T-cell (primary cell): ENCODE results near the gene SLC23A2. TPM values are rescaled to one million over a fixed set of nuclear protein-coding genes. Genes with fewer than 3 reads are reported as not detected.

Source experiments
- ATAC-seq, 4 experiments: fragments of 200-7000 bp in 3 of 4; fragments of 150-1000 bp in 1 of 4; cut with Tn5 transposase; replicated peaks in 1 of 4; 1 replicate in 3 of 4; 2 replicates in 1 of 4; pipeline ENCODE4 v1.10.0; 2021; ENCODE audit warnings: moderate library complexity in 3 of 4, mild to moderate bottlenecking in 2 of 4, moderate number of reproducible peaks in 1 of 4
- CTCF ChIA-PET, 2 donors: fragments of 300-600 bp; sonication (Branson Sonifier 250); formaldehyde crosslinking; loops; one replicate each; lab custom pipeline; 2022; ENCODE audit warnings: antibody characterized with exemption in 2 of 2; lab: Charles Lee
- POLR2A ChIA-PET, 2 donors: fragments of 300-600 bp; sonication (Branson Sonifier 250); formaldehyde crosslinking; loops; one replicate each; lab custom pipeline; 2022; ENCODE audit warnings: antibody characterized with exemption in 2 of 2; lab: Charles Lee
- DNase-seq, 35 experiments: peaks; one replicate each; pipeline versions ENCODE4 v3.0.0 to v3.0.0-alpha.2; 2013 to 2023
- H3K27ac ChIP-seq: one replicate; pipeline ENCODE4 v1.5.1; 2013; ENCODE audit warnings: low read length
- H3K27me3 ChIP-seq, 2 experiments: replicated peaks in 1 of 2; 1 replicate in 1 of 2; 2 replicates in 1 of 2; pipeline versions ENCODE4 v1.6.1 to v1.7.0; 2013; ENCODE audit warnings: low read length in 1 of 2, mixed read lengths in 1 of 2; ENCODE audit not compliant: control insufficient read depth in 2 of 2, insufficient read depth in 2 of 2; ENCODE audit errors: extremely low read depth in 1 of 2
- H3K36me3 ChIP-seq, 2 donors: 1 replicate in 1 of 2; 2 replicates in 1 of 2; pipeline versions ENCODE4 v1.6.1 to v1.7.0; 2013; ENCODE audit warnings: low read length in 1 of 2; ENCODE audit not compliant: control insufficient read depth in 2 of 2, insufficient read depth in 1 of 2; ENCODE audit errors: extremely low read depth in 1 of 2
- H3K4me1 ChIP-seq, 2 experiments: 1 replicate in 1 of 2; 2 replicates in 1 of 2; pipeline versions ENCODE4 v1.6.1 to v1.7.0; 2013; ENCODE audit warnings: low read length in 2 of 2, mixed read lengths in 1 of 2; ENCODE audit not compliant: insufficient read depth in 2 of 2, control insufficient read depth in 1 of 2; ENCODE audit errors: extremely low read depth in 1 of 2
- H3K4me3 ChIP-seq, 2 donors: 1 replicate in 1 of 2; 2 replicates in 1 of 2; pipeline versions ENCODE4 v1.5.1 to v1.7.0; 2013; ENCODE audit warnings: mild to moderate bottlenecking in 2 of 2, low read length in 1 of 2, moderate library complexity in 1 of 2; ENCODE audit not compliant: control insufficient read depth in 1 of 2; ENCODE audit errors: extremely low read depth in 1 of 2
- H3K9me3 ChIP-seq: 2 replicates; pipeline ENCODE4 v1.7.0; 2013
- H3K27ac Mint-ChIP-seq, 2 donors: one replicate each; pipeline ENCODE4 v1.8.0; 2020 to 2021; ENCODE audit warnings: mild to moderate bottlenecking in 2 of 2, mixed read lengths in 2 of 2
- H3K27me3 Mint-ChIP-seq, 2 donors: one replicate each; pipeline ENCODE4 v1.8.0; 2021 to 2022; ENCODE audit warnings: mixed read lengths in 2 of 2
- H3K36me3 Mint-ChIP-seq: one replicate; pipeline ENCODE4 v1.8.0; 2021; ENCODE audit warnings: mixed read lengths
- H3K4me1 Mint-ChIP-seq, 3 donors: one replicate each; pipeline ENCODE4 v1.8.0; 2020 to 2022; ENCODE audit warnings: mixed read lengths in 3 of 3, mild to moderate bottlenecking in 1 of 3
- H3K4me3 Mint-ChIP-seq, 3 donors: one replicate each; pipeline ENCODE4 v1.8.0; 2020 to 2022; ENCODE audit warnings: mild to moderate bottlenecking in 3 of 3, mixed read lengths in 3 of 3, moderate library complexity in 3 of 3
- H3K9me3 Mint-ChIP-seq, 3 donors: one replicate each; pipeline ENCODE4 v1.8.0; 2020 to 2022; ENCODE audit warnings: mixed read lengths in 3 of 3
- WGBS: methylation state at CpG from one replicate; pipeline ENCODE4 v1.1.5; 2013; ENCODE audit warnings: missing lambda C conversion rate; ENCODE audit not compliant: insufficient coverage; 5-methylcytosine and 5-hydroxymethylcytosine counted together
- total RNA-seq, 35 experiments: library from RNA in 6 of 35; stranded (reverse) in 6 of 35; fragments of 120-200 nt in 1 of 35; gene quantifications; one replicate each; pipeline versions ENCODE4 v1.2.1 to v1.2.4 and lab custom pipeline; 2013 to 2026

The SLC23A2 gene
- total RNA-seq, 5 donors from 2014 or later (not counting 1 experiment from before 2014, with no cell fraction given) = 17.7 to 22.9 (median 20.9) TPM

DNA sequence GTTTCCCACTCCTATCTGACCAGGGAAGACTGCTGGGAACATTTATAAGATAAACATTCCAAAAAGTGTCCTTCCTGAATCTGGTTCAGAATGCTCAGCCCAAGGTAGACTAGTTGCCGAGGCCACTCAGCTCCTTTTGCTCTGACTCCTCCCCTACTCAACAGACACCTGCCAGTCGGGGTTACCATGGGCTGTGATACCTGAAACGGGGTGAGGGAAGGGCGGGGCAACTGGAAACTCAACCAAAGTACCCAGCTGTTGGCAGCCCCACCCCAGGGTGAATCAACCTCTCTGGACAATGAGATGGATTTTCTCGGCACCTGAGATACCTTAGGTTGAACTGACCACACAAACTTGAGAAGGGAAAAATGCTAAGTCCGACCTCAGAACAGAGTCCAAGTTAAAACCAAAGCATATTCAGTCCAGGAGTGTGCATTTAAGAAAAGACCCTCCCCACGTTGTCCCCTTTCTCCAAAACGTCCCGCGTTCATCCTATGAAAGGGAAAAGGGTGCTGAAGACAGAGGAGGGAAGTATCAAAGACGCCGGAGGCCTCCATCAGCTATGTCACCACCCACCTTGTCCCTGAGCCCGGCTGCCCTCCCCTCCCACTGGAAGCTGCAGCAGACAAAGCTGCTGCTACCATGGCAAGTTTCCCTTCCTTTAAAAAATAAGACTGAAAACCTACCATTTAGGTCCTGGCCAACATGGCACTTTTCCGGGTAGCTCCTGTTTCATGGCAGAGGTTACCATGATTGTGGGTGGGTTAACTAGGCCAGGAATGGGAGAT is 100.1 kb downstream of the SLC23A2 start:
- ATAC-seq (no peak), DNase-seq (no peak)
- ChIA-PET POLR2A (no interaction called here), CTCF (no interaction called here)
- Histone ChIP-seq H3K27ac (no peak overlapping the region), H3K27me3 (no peaks in the 10 kb centered on the region), H3K9me3 (no peaks in the 10 kb centered on the region), H3K4me1 (no peaks in the 10 kb centered on the region), H3K36me3 (peaks cover 15 to 36% of the 10 kb centered on the region in 2 donors), H3K4me3 (no peak overlapping the region)
- no peak overlapping the region for H3K4me3 Mint-ChIP-seq
- no peak overlapping the region for H3K27ac Mint-ChIP-seq
- H3K36me3 Mint-ChIP-seq = peaks cover 63% of the 10 kb centered on the region
- 92% methylated on average over 5 of the region's 14 CpGs for WGBS
- H3K9me3 Mint-ChIP-seq = no peaks in the 10 kb centered on the region
- H3K27me3 Mint-ChIP-seq = no peaks in the 10 kb centered on the region
- H3K4me1 Mint-ChIP-seq = peaks cover 2 to 5% (median 2%) of the 10 kb centered on the region in 3 donors

DNA sequence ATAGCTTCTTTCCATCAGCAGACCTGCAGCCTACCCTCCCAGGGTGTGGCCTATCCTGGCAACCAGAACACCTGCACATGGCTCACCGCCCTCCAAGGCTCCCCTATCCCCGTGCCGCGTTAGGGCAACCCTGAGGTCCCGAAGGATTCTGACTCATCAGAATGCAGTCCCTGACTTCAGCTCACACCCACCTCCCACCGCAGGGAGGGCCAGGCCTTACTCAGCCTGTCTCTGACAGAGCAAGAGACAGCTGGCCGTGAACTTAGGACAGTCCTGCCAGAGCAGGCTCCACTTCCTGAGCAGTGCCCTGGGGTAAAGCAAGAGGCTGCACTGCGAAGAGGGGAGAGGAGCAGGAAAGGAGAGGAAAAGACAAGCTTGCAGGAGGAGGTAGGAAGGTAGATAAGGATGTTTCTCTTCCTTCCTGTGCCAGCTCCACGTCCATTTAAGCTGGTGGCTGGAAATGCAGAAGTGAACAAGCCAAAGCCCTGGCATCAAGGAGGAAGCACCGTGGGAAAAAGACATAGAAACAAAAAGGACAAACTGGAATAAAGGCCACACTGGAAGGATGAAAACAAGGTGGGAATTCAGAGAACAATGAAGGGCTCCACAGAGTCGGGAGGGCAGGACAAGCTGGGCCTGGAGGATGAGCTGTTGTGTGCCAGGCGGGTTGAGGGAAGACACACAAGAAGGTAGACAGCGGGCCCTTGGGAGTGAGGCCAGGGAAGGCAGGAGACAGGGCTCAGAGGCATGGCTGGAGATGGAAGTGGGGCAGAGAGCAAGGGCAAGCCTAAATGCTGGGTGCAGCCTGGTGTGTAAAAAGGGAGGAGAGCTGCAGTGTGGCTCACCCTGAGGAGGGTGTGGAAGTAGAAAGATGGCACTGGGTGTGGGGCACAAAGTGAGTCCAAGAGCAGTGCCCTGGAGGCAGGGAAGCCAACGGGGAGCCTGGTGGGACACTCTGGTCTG is 102.7 kb downstream of the SLC23A2 start:
- H3K9me3 Mint-ChIP-seq = no peaks in the 10 kb centered on the region
- Histone ChIP-seq H3K27ac (no peak overlapping the region), H3K27me3 (no peaks in the 10 kb centered on the region), H3K9me3 (no peaks in the 10 kb centered on the region), H3K4me3 (no peak overlapping the region), H3K36me3 (peaks cover 20 to 36% of the 10 kb centered on the region in 2 donors), H3K4me1 (no peaks in the 10 kb centered on the region)
- ChIA-PET POLR2A (interaction anchor here in 1 of 2 donors (0.5 kb wide), 1 partner anchor 210 kb away, joined by 6 read pairs; no protein-coding TSS in a partner anchor), CTCF (interaction anchor here in 1 of 2 donors (0.5 kb wide), 1 partner anchor 162 kb away, joined by 5 read pairs; no protein-coding TSS in a partner anchor)
- DNase-seq (no peak), ATAC-seq (no peak)
- no peaks in the 10 kb centered on the region for H3K27me3 Mint-ChIP-seq
- H3K36me3 Mint-ChIP-seq = peaks cover 49% of the 10 kb centered on the region
- H3K27ac Mint-ChIP-seq = no peak overlapping the region
- 96% methylated on average over 14 of the region's 14 CpGs for WGBS
- H3K4me1 Mint-ChIP-seq = peaks cover 0 to 6% (median 5%) of the 10 kb centered on the region in 3 donors
- H3K4me3 Mint-ChIP-seq = no peak overlapping the region

DNA sequence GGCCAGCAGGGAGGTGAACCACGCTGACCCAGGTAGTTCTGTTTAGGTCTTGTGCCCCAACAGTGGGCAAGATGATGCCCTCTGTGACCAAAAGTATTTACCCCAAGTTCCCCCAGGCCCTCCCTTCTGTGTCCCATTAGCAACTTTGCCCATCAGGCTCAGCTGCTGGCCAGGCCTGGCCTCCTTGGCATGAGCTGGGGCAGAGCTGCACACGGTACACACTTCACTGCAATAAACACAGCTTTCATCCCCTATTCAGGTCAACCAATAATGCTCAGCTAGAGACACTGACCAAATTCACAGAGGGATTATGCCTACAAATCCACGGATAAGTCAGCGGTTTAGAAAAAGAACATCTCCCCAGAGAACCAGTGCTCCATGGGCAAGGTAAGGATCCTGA is 103.7 kb downstream of the SLC23A2 start:
- CTCF ChIA-PET = no interaction called here
- Histone ChIP-seq H3K9me3 (no peaks in the 10 kb centered on the region), H3K4me1 (no peaks in the 10 kb centered on the region), H3K4me3 (no peak overlapping the region), H3K27me3 (no peaks in the 10 kb centered on the region), H3K27ac (no peak overlapping the region), H3K36me3 (peaks cover 19 to 34% of the 10 kb centered on the region in 2 donors)
- 91% methylated on average over 4 of the region's 4 CpGs for WGBS
- POLR2A ChIA-PET = no interaction called here
- Mint-ChIP-seq H3K4me3 (no peak overlapping the region), H3K27me3 (no peaks in the 10 kb centered on the region), H3K36me3 (peaks cover 52% of the 10 kb centered on the region), H3K27ac (no peak overlapping the region), H3K4me1 (peaks cover 0 to 6% (median 5%) of the 10 kb centered on the region in 3 donors), H3K9me3 (no peaks in the 10 kb centered on the region)
- no peak for DNase-seq
- no peak for ATAC-seq

DNA sequence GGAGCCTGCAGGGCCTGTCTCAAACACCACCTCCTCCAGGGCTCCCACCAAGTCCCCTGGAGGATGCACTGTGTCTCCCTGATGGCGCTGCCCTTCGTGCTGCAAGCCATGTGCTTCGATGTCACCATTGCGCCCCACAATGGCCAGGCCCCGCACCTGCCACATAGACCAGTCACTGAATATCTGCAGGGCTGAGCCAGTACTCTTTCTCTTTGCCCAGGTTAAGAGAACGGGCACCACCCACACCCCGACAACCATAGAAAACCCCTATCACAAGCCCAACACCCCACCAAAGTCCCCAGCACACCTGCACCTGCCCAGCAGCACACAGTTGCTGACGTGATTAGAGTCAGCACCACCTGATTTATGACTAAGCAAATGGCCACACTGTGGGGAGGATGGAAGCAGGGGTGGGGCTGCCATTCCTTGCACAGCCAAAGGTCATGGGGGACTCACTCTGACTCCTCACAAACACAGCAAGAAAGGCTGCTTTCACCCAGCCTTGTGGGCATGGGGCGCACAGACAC is 104.3 kb downstream of the SLC23A2 start:
- 88% methylated on average over 8 of the region's 9 CpGs for WGBS
- no peak overlapping the region for H3K27ac ChIP-seq
- peak in 6 of 35 experiments; percentile 3 to 22 (median 12) for DNase-seq

DNA sequence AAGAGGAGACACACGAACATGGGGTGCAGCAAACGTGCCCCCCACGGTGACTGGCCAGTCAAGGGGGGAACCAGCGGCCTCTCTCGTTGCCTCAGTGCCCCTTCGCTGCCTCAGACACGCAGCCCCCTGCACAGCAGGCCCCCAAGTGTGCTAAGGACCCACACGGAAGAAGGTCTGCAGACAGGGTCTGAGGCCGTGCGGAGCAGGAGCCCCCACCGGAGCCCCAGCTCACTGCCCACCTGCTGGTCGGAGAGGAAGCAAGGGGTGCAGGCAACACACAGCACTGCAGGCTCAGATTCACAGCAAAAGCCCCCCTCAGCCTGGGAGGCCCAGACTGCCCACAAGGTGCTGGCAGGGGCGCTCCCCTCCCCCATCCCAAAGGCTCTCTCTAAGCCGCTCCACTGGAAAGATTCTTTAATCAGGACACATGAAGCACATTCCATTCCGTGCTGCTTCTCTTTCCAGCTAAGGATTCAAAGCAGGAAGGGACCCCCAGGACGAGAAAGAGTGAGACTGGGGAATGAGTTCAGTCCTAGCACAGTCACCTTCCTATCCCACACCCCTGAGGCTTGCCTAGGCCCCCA is 105.1 kb downstream of the SLC23A2 start:
- Histone ChIP-seq H3K4me3 (no peak overlapping the region), H3K9me3 (no peaks in the 10 kb centered on the region), H3K27ac (no peak overlapping the region), H3K27me3 (no peaks in the 10 kb centered on the region), H3K4me1 (no peaks in the 10 kb centered on the region), H3K36me3 (peaks cover 16 to 22% of the 10 kb centered on the region in 2 donors)
- no peak overlapping the region for H3K27ac Mint-ChIP-seq
- CTCF ChIA-PET = no interaction called here
- DNase-seq = no peak
- no peaks in the 10 kb centered on the region for H3K9me3 Mint-ChIP-seq
- H3K4me3 Mint-ChIP-seq = no peak overlapping the region
- peaks cover 40% of the 10 kb centered on the region for H3K36me3 Mint-ChIP-seq
- POLR2A ChIA-PET = no interaction called here
- 96% methylated on average over 13 of the region's 16 CpGs for WGBS
- H3K4me1 Mint-ChIP-seq = peaks cover 0 to 6% (median 5%) of the 10 kb centered on the region in 3 donors
- H3K27me3 Mint-ChIP-seq = no peaks in the 10 kb centered on the region
- ATAC-seq = no peak

More for the DNA sequence above, 104.3 kb downstream of the SLC23A2 start:
- Histone ChIP-seq H3K4me3 (no peak overlapping the region), H3K36me3 (peaks cover 16 to 31% of the 10 kb centered on the region in 2 donors), H3K9me3 (no peaks in the 10 kb centered on the region), H3K4me1 (no peaks in the 10 kb centered on the region), H3K27me3 (no peaks in the 10 kb centered on the region)
- Mint-ChIP-seq H3K4me3 (no peak overlapping the region), H3K9me3 (no peaks in the 10 kb centered on the region), H3K4me1 (peaks cover 0 to 6% (median 5%) of the 10 kb centered on the region in 3 donors), H3K36me3 (peaks cover 48% of the 10 kb centered on the region), H3K27me3 (no peaks in the 10 kb centered on the region), H3K27ac (no peak overlapping the region)
- peak in 1 of 4 experiments; percentile 37 for ATAC-seq
- ChIA-PET CTCF (no interaction called here), POLR2A (no interaction called here)

DNA sequence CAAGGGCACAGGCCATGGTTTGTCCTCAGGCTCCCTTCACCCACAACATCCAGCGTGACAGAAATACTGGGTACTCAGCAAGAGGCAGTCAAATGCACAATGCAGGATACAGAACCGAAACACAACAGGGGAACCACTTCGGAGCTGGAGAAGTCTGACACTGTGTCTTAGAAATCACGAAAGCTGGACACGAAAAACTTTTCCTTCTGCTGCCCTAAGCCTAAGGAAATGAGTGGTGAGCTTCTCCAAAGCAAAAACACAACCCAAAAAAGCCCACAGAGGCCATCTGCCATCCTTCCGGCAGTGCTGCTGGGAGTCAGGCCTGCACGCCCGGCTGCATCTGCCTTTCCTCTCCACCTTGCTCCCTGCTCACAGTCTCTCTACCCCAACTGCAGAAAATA is 106.3 kb downstream of the SLC23A2 start:
- 96% methylated on average over 4 of the region's 8 CpGs for WGBS
- Histone ChIP-seq H3K27ac (no peak overlapping the region), H3K36me3 (peaks cover 17 to 24% of the 10 kb centered on the region in 2 donors), H3K9me3 (no peaks in the 10 kb centered on the region), H3K27me3 (no peaks in the 10 kb centered on the region), H3K4me1 (no peaks in the 10 kb centered on the region), H3K4me3 (no peak overlapping the region)
- DNase-seq = no peak
- peaks cover 38% of the 10 kb centered on the region for H3K36me3 Mint-ChIP-seq
- ChIA-PET CTCF (no interaction called here), POLR2A (no interaction called here)
- no peaks in the 10 kb centered on the region for H3K27me3 Mint-ChIP-seq
- no peaks in the 10 kb centered on the region for H3K9me3 Mint-ChIP-seq
- ATAC-seq = no peak
- no peak overlapping the region for H3K27ac Mint-ChIP-seq
- no peak overlapping the region for H3K4me3 Mint-ChIP-seq
- H3K4me1 Mint-ChIP-seq = peaks cover 0 to 6% (median 5%) of the 10 kb centered on the region in 3 donors
